ENCODE data around the gene NRDC. TPM values are rescaled to one million over a fixed set of nuclear protein-coding genes. Genes with fewer than 3 reads are reported as not detected.

NRDC gene
- total and polyA plus RNA-seq, 8 donors = 58.4 to 95.6 (median 79.2) TPM

- no peak overlapping the region for H3K27ac ChIP-seq
- no peak for DNase-seq
- 96 to 99% (median 97%) methylated on average over 39 to 42 of the region's 42 CpGs for WGBS, 5 donors
- peaks cover 0 to 15% (median 3%) of the 10 kb centered on the region in 4 donors for H3K36me3 ChIP-seq
- H3K9me3 ChIP-seq = no peaks in the 10 kb centered on the region
- no peak for TF ChIP-seq CTCF (IDR thresholded peaks at IDR 0.05)
- TF ChIP-seq POLR2AphosphoS5 (IDR thresholded peaks at IDR 0.05) = no peak
- TF ChIP-seq POLR2A (IDR thresholded peaks at IDR 0.05) = no peak
- TF ChIP-seq EP300 (IDR thresholded peaks at IDR 0.05) = no peak
- intact Hi-C loops (cut with DNase I; ENCODE audit: low total_unique reads) = no loop called here
- no peak overlapping the region for H3K4me3 ChIP-seq
- H3K27me3 ChIP-seq = no peaks in the 10 kb centered on the region
- H3K4me1 ChIP-seq = peaks cover 0 to 24% (median 5%) of the 10 kb centered on the region in 4 donors
Observed at GRCh38 chr1:51847294-51847920, 31.1 kb downstream of the NRDC start.

GRCh38 chr1:51843948-51844347 is 34.6 kb downstream of the NRDC start:
- no peak overlapping the region for H3K27ac ChIP-seq
- H3K27me3 ChIP-seq = no peaks in the 10 kb centered on the region
- no peaks in the 10 kb centered on the region for H3K9me3 ChIP-seq
- peaks cover 0 to 26% (median 16%) of the 10 kb centered on the region in 4 donors for H3K36me3 ChIP-seq
- H3K4me3 ChIP-seq = no peak overlapping the region
- H3K4me1 ChIP-seq = peaks cover 0 to 29% (median 0%) of the 10 kb centered on the region in 4 donors
- 66 to 83% (median 74%) methylated on average over 4 of the region's 4 CpGs for WGBS, 5 donors
- no peak for DNase-seq
- intact Hi-C loops (cut with DNase I; ENCODE audit: low total_unique reads) = no loop called here
- TF ChIP-seq CTCF (IDR thresholded peaks at IDR 0.05) (no peak), POLR2A (IDR thresholded peaks at IDR 0.05) (no peak), POLR2AphosphoS5 (IDR thresholded peaks at IDR 0.05) (no peak), EP300 (IDR thresholded peaks at IDR 0.05) (no peak)

GRCh38 chr1:51842261-51842660 is 36.3 kb downstream of the NRDC start:
- intact Hi-C loops (cut with DNase I; ENCODE audit: low total_unique reads) = no loop called here
- DNase-seq = no peak
- Histone ChIP-seq H3K27me3 (no peaks in the 10 kb centered on the region), H3K9me3 (no peaks in the 10 kb centered on the region), H3K27ac (no peak overlapping the region), H3K4me1 (peaks cover 0 to 29% (median 0%) of the 10 kb centered on the region in 4 donors), H3K36me3 (peaks cover 0 to 34% (median 30%) of the 10 kb centered on the region in 4 donors), H3K4me3 (no peak overlapping the region)
- TF ChIP-seq POLR2A (IDR thresholded peaks at IDR 0.05) (no peak), EP300 (IDR thresholded peaks at IDR 0.05) (no peak), POLR2AphosphoS5 (IDR thresholded peaks at IDR 0.05) (no peak), CTCF (IDR thresholded peaks at IDR 0.05) (no peak)
- WGBS, 5 donors = 88 to 98% (median 94%) methylated on average over 1 of the region's 1 CpG

- no peak overlapping the region for H3K27ac ChIP-seq
- no peak overlapping the region for H3K4me3 ChIP-seq
- intact Hi-C loops (cut with DNase I; ENCODE audit: low total_unique reads) = no loop called here
- TF ChIP-seq CTCF (IDR thresholded peaks at IDR 0.05) = no peak
- TF ChIP-seq EP300 (IDR thresholded peaks at IDR 0.05) = no peak
- no peak for TF ChIP-seq POLR2A (IDR thresholded peaks at IDR 0.05)
- TF ChIP-seq POLR2AphosphoS5 (IDR thresholded peaks at IDR 0.05) = no peak
- H3K4me1 ChIP-seq = peaks cover 0 to 29% (median 0%) of the 10 kb centered on the region in 4 donors
- H3K36me3 ChIP-seq = peaks cover 0 to 40% (median 35%) of the 10 kb centered on the region in 4 donors
- no peaks in the 10 kb centered on the region for H3K27me3 ChIP-seq
- H3K9me3 ChIP-seq = no peaks in the 10 kb centered on the region
- no peak for DNase-seq
- WGBS, 5 donors = 94 to 98% (median 96%) methylated on average over 4 of the region's 4 CpGs
Observed at GRCh38 chr1:51840743-51841461, 37.6 kb downstream of the NRDC start.
